Rectal smooth muscle tissue (tissue), 1 donor: Measurements from ENCODE around the gene BAG3.

Experiments
- H3K27ac ChIP-seq: one replicate; pipeline ENCODE4 v1.7.0; 2013; ENCODE audit warnings: low read depth, low read length, inconsistent platforms
- H3K27me3 ChIP-seq: one replicate; pipeline ENCODE4 v1.7.0; 2013; ENCODE audit warnings: low read length; ENCODE audit not compliant: control insufficient read depth, insufficient read depth
- H3K36me3 ChIP-seq: one replicate; pipeline ENCODE4 v1.7.0; 2013; ENCODE audit warnings: low read length; ENCODE audit not compliant: control insufficient read depth, insufficient read depth
- H3K4me1 ChIP-seq: one replicate; pipeline ENCODE4 v1.7.0; 2013; ENCODE audit warnings: low read length; ENCODE audit not compliant: control insufficient read depth, insufficient read depth
- H3K4me3 ChIP-seq: one replicate; pipeline ENCODE4 v1.7.0; 2013; ENCODE audit warnings: low read length
- H3K9ac ChIP-seq: one replicate; pipeline ENCODE4 v1.7.0; 2013; ENCODE audit warnings: low read length

Gene BAG3

GRCh38 chr10:119713744-119714483 lies 62.7 kb downstream of the BAG3 start:
- Histone ChIP-seq H3K9ac (no peak overlapping the region), H3K27ac (no peak overlapping the region), H3K4me3 (no peak overlapping the region), H3K4me1 (no peaks in the 10 kb centered on the region), H3K27me3 (no peaks in the 10 kb centered on the region), H3K36me3 (no peaks in the 10 kb centered on the region)

- no peaks in the 10 kb centered on the region for H3K36me3 ChIP-seq
- no peaks in the 10 kb centered on the region for H3K4me1 ChIP-seq
- H3K27me3 ChIP-seq, result no peaks in the 10 kb centered on the region
- H3K27ac ChIP-seq, result no peak overlapping the region
- no peak overlapping the region for H3K9ac ChIP-seq
- no peak overlapping the region for H3K4me3 ChIP-seq
Measured at GRCh38 chr10:119714484-119714816, 63.3 kb downstream of the BAG3 start.

GRCh38 chr10:119715628-119716505 lies 64.7 kb downstream of the BAG3 start:
- Histone ChIP-seq H3K4me1 (no peaks in the 10 kb centered on the region), H3K4me3 (no peak overlapping the region), H3K36me3 (no peaks in the 10 kb centered on the region), H3K27ac (no peak overlapping the region), H3K27me3 (no peaks in the 10 kb centered on the region), H3K9ac (no peak overlapping the region)

- Histone ChIP-seq H3K4me3 (no peak overlapping the region), H3K27me3 (no peaks in the 10 kb centered on the region), H3K4me1 (peaks cover 6% of the 10 kb centered on the region), H3K27ac (no peak overlapping the region), H3K9ac (no peak overlapping the region), H3K36me3 (no peaks in the 10 kb centered on the region)
Measured at GRCh38 chr10:119723161-119723560, 72.0 kb downstream of the BAG3 start.

GRCh38 chr10:119723624-119724023 lies 72.4 kb downstream of the BAG3 start:
- H3K36me3 ChIP-seq, result no peaks in the 10 kb centered on the region
- no peak overlapping the region for H3K4me3 ChIP-seq
- no peaks in the 10 kb centered on the region for H3K27me3 ChIP-seq
- no peak overlapping the region for H3K9ac ChIP-seq
- H3K27ac ChIP-seq, result no peak overlapping the region
- peaks cover 7% of the 10 kb centered on the region for H3K4me1 ChIP-seq

- Histone ChIP-seq H3K9ac (peak overlapping the region; percentile 73), H3K4me1 (peaks cover 9% of the 10 kb centered on the region), H3K27ac (peak overlapping the region; percentile 93), H3K4me3 (peak overlapping the region; percentile 91), H3K27me3 (no peaks in the 10 kb centered on the region), H3K36me3 (no peaks in the 10 kb centered on the region)
Measured at GRCh38 chr10:119724593-119725516, 73.7 kb downstream of the BAG3 start.

GRCh38 chr10:119725517-119725827 lies 74.3 kb downstream of the BAG3 start:
- peak overlapping the region; percentile 91 for H3K4me3 ChIP-seq
- H3K36me3 ChIP-seq, result no peaks in the 10 kb centered on the region
- H3K27ac ChIP-seq, result peak overlapping the region; percentile 93
- no peaks in the 10 kb centered on the region for H3K27me3 ChIP-seq
- H3K4me1 ChIP-seq, result peaks cover 9% of the 10 kb centered on the region
- H3K9ac ChIP-seq, result peak overlapping the region; percentile 73

GRCh38 chr10:119725828-119726675 lies 74.9 kb downstream of the BAG3 start, which contains the start of gene INPP5F:
Gene INPP5F (plus strand): TSS chr10:119726050. CDS start chr10:119726263, 213 bp downstream.
- Histone ChIP-seq H3K36me3 (no peaks in the 10 kb centered on the region), H3K27me3 (no peaks in the 10 kb centered on the region), H3K4me3 (peak within 1 kb of the TSS; percentile 91), H3K4me1 (peaks cover 9% of the 10 kb centered on the region), H3K27ac (peak within 1 kb of the TSS; percentile 93), H3K9ac (peak within 1 kb of the TSS; percentile 73)

GRCh38 chr10:119726676-119727261 lies 75.6 kb downstream of the BAG3 start:
- Histone ChIP-seq H3K27me3 (no peaks in the 10 kb centered on the region), H3K27ac (peak overlapping the region; percentile 79), H3K4me3 (peak overlapping the region; percentile 82), H3K9ac (peak overlapping the region; percentile 45), H3K4me1 (peaks cover 9% of the 10 kb centered on the region), H3K36me3 (no peaks in the 10 kb centered on the region)
